HG02678 (cell line): ENCODE measurements around the gene KCNMB2.

ENCODE experiments used
- ATAC-seq: cut with Tn5 transposase; IDR thresholded peaks from one replicate; pipeline ENCODE4 v1.9.1; 2021; ENCODE audit warnings: mild to moderate bottlenecking, moderate library complexity; ENCODE audit not compliant: unreplicated experiment

KCNMB2 gene

DNA sequence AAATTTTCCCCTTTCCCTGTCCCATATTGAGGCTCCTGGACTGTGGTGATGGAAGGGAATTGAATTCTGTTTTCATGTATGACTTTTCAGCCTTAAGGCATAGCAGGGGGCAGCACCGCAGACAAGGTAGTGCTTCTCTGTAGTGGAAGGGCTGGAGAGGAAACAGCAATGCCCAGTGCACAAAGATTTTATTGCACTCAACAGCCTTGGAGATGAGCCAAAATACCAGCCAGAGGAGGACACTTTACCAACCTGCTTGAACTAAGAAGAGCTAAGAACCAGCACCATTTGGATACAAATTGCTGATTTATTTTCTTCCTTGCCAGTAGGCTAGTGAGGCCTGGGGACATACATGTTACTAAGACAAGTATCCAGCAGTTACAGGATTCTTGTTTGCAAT, 98.7 kb downstream of the KCNMB2 start:
- no peak for ATAC-seq

DNA sequence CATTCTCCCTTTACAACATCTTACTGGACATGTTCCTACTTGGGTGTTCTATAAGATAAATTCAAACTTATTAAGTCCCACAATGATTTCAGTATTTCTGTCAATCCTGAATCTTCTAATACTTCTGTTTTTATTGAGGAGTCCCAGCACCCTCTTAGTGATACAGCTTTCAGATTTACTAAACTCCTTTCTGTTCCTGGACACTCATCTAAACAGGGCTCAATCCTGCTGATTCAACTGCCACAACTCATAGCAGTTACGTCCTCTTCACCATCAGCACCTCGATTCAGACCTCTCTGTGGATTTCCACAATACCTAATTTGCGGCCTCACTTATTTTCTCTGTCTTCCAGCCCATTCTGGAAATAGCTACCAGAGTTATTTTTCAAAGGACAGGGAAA, 101.6 kb downstream of the KCNMB2 start:
- ATAC-seq, result no peak

- no peak for ATAC-seq
Measured at GRCh38 chr3:178645503-178645902, 109.3 kb downstream of the KCNMB2 start.

GRCh38 chr3:178646186-178646862, 110.1 kb downstream of the KCNMB2 start:
- no peak for ATAC-seq

GRCh38 chr3:178655488-178655887, 119.3 kb downstream of the KCNMB2 start:
- ATAC-seq, result no peak

- no peak for ATAC-seq
Measured at GRCh38 chr3:178658694-178659325, 122.6 kb downstream of the KCNMB2 start.

DNA sequence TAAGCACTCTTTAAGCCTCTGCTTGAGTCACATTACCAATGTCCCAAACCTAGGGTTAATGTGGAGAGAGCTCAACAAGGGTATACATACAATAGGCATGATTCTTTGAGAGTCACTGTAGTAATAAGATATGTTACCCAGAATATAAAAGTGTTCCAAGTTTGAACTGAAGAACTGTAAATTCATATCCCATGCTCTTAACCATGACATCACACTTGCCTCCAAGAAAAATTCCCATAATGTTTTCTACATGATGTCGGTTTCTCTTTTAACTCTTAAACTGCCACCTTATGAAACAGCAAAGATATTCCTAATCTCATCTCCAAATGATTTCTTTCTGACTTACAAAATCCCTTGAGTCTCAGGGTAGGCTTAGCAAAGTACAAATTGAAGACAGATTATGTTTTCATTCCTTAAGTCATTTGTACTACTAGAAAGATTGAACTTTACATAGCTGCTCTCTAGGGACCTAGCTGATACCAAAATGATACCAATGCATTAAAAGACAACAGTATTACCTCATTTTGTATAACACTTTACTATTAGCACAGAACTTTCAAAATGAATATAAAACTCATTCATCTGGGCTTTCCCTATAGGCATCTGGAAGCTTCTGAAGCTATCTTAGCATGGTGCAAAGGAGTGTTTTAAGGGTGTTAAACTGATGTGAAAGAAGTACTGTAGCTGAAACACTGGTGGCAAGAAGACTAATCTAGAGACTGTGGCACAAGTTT, 127.1 kb downstream of the KCNMB2 start:
- ATAC-seq, result peak; percentile 65

GRCh38 chr3:178665747-178666146, 129.5 kb downstream of the KCNMB2 start:
- ATAC-seq, result no peak

GRCh38 chr3:178669022-178669601, 132.9 kb downstream of the KCNMB2 start:
- ATAC-seq, result no peak

DNA sequence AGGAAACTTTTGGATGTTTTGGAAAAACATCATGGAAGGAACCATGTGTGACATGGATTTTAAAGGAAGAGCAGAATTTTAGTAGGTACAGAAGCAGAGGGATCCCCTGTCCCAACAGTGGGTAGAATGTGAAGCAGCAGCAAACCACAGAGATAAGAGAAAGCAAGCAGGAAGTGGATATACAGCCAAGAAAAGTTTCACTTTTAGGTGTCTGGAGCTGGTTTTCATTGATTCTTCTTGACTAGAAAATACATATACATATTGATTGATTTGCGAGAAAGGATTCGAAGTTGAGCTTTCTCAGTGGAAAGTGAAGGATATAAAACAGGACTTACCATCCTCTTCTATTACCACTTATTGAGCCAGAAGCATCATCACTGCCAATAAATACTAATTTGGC, 133.5 kb downstream of the KCNMB2 start:
- ATAC-seq, result peak; percentile 62

DNA sequence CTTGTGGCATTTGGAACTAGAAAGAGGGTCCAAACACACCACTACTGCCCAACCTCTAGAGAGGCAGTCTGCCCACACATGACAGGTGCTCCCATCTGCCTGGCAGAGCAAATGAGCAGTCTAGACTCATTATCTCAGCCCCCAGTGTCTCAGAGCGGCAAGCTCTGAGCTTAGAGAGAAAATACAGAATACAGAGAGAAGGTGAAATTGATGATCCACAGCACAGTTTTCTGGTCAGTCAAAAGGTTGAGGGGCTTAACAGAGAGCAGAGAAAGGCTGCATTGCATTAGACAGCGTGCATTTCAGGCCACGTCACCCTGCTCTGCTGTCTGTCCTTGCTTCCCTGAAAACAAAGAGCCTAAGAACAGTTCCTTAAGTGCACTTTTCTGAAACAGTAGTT, 135.1 kb downstream of the KCNMB2 start:
- ATAC-seq, result no peak

DNA sequence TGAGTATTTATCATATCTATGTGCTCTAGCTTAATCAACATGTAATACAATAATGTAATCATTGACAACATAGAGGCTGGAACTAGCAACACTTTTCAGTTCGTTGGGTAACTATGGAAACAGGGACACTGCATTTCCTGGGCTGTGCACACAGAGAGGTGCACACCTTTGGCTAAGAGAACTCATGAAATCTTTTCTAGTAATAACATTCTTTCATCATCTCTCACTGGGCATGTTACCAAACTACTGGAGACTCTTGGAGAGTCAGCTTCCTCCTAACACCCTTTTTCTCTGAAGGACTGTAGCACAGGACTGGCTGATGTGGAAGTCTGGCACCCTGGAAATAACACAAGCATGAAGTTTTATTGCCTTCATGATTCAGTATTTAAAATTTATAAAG, 135.6 kb downstream of the KCNMB2 start:
- peak; percentile 45 for ATAC-seq

- ATAC-seq, result no peak
Measured at GRCh38 chr3:178672275-178672674, 136.0 kb downstream of the KCNMB2 start.

DNA sequence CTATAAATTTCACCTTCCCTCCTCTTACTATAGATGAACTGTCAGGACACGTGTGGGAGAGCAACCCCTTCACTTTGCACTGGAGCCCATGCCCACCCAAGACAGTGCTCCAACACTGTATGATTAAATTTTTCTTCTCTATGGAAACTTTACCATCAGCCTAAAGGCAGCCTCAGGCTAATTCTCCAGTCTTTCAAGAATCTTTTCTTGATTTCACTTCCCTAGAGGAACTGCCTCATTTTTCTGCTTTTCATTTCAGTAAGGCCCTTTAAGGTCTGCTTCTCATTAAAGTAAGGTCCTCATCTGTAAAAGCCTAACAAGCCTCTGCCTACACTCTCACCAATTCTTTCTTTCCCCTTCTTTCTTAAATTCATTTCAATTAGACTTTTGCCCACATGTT, 137.3 kb downstream of the KCNMB2 start:
- ATAC-seq, result no peak

GRCh38 chr3:178676077-178676476, 139.8 kb downstream of the KCNMB2 start:
- ATAC-seq, result no peak

GRCh38 chr3:178676942-178677790, 140.9 kb downstream of the KCNMB2 start:
- peak; percentile 88 for ATAC-seq

DNA sequence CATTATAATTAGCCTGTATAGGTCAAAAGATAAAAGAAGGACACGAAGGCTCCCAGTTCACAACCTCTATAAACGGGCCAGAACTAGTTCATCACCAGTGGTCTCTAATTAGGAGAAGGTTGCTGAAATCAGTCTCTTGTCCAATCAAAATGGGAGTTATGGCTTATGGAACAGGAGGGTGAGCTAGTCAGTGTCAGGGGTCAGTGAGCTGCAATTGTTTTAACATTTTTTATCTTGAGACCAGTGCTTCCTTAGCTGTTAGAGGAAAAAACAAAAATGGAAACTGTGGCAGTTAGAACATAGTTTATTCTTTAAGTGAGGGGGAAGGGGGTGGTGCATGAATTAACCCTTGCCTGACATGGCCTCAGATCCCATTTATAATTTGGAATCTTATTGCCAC, 141.7 kb downstream of the KCNMB2 start:
- ATAC-seq, result no peak

GRCh38 chr3:178680037-178680436, 143.8 kb downstream of the KCNMB2 start:
- ATAC-seq, result no peak

GRCh38 chr3:178680489-178680888, 144.3 kb downstream of the KCNMB2 start:
- ATAC-seq, result no peak

GRCh38 chr3:178684881-178685590, 148.8 kb downstream of the KCNMB2 start:
- peak; percentile 62 for ATAC-seq
